Loucy (cell line): ENCODE measurements around the gene CCDC9.
"Not testable (repeated sequence)": the region's sequence is repeated elsewhere in the genome, so short reads cannot be mapped to it uniquely, and the experiment has no call there.

Experiments
- H2AFZ ChIP-seq: fragments of 200-600 bp; sonication (generic); 2 replicates; pipeline ENCODE4 v1.6.0; 2016; ENCODE audit warnings: antibody characterized with exemption, mild to moderate bottlenecking, low read length, moderate library complexity
- H3F3A ChIP-seq: fragments of 200-600 bp; 2 replicates; pipeline ENCODE4 v1.6.0; 2016; ENCODE audit warnings: antibody characterized with exemption, low read depth, mild to moderate bottlenecking
- H3K27me3 ChIP-seq: fragments of 200-600 bp; sonication (generic); 2 replicates; pipeline ENCODE4 v1.6.1; 2014; ENCODE audit warnings: low read length, mild to moderate bottlenecking; ENCODE audit not compliant: insufficient read depth, poor library complexity, severe bottlenecking
- H3K36me3 ChIP-seq: fragments of 200-600 bp; sonication (generic); 2 replicates; pipeline ENCODE4 v1.6.1; 2016; ENCODE audit warnings: low read length; ENCODE audit not compliant: insufficient read depth
- H3K4me1 ChIP-seq: fragments of 200-600 bp; sonication (generic); 2 replicates; pipeline ENCODE4 v1.5.1; 2014; ENCODE audit warnings: low read length, mild to moderate bottlenecking; ENCODE audit not compliant: insufficient read depth, poor library complexity, severe bottlenecking
- H3K4me2 ChIP-seq: fragments of 200-600 bp; sonication (generic); 2 replicates; pipeline ENCODE4 v1.6.0; 2014; ENCODE audit warnings: antibody characterized with exemption, low read length, low read depth, mild to moderate bottlenecking; ENCODE audit not compliant: poor library complexity, severe bottlenecking
- H3K4me3 ChIP-seq: fragments of 200-600 bp; sonication (generic); 2 replicates; pipeline ENCODE4 v1.5.1; 2014; ENCODE audit warnings: low read length, mild to moderate bottlenecking, mixed read lengths; ENCODE audit not compliant: poor library complexity, severe bottlenecking
- H3K79me2 ChIP-seq: fragments of 200-600 bp; sonication (generic); 2 replicates; pipeline ENCODE4 v1.6.1; 2014; ENCODE audit warnings: low read length; ENCODE audit not compliant: insufficient read depth
- H3K9ac ChIP-seq: fragments of 200-600 bp; sonication (generic); 2 replicates; pipeline ENCODE4 v1.6.0; 2014; ENCODE audit warnings: mild to moderate bottlenecking, low read depth, low read length, moderate library complexity; ENCODE audit not compliant: poor library complexity, severe bottlenecking
- H3K9me2 ChIP-seq: fragments of 200-600 bp; sonication (generic); replicated peaks from 2 replicates; pipeline ENCODE4 v1.6.1; 2016; ENCODE audit warnings: low read depth, low read length, mixed read lengths
- H3K9me3 ChIP-seq: fragments of 200-600 bp; sonication (generic); 2 replicates; pipeline ENCODE4 v1.6.1; 2014; ENCODE audit warnings: mild to moderate bottlenecking, antibody characterized with exemption, low read length, low read depth; ENCODE audit not compliant: insufficient read depth
- H4K20me1 ChIP-seq: fragments of 200-600 bp; sonication (generic); 2 replicates; pipeline ENCODE4 v1.6.0; 2014; ENCODE audit warnings: antibody characterized with exemption, low read length, mild to moderate bottlenecking; ENCODE audit not compliant: insufficient read depth, poor library complexity, severe bottlenecking
- EZH2phosphoT487 ChIP-seq: fragments of 200-600 bp; IDR thresholded peaks from 2 replicates; pipeline ENCODE4 v1.6.1; 2018; ENCODE audit warnings: antibody characterized with exemption, mild to moderate bottlenecking, moderate library complexity, borderline replicate concordance
- TF ChIP-seq, protein P1 (sequence below): fragments of 200-600 bp; sonication (generic); conservative IDR thresholded peaks from 2 replicates; pipeline ENCODE4 v1.5.1; 2014; ENCODE audit warnings: mild to moderate bottlenecking, antibody characterized with exemption, low read length

CCDC9 gene

DNA sequence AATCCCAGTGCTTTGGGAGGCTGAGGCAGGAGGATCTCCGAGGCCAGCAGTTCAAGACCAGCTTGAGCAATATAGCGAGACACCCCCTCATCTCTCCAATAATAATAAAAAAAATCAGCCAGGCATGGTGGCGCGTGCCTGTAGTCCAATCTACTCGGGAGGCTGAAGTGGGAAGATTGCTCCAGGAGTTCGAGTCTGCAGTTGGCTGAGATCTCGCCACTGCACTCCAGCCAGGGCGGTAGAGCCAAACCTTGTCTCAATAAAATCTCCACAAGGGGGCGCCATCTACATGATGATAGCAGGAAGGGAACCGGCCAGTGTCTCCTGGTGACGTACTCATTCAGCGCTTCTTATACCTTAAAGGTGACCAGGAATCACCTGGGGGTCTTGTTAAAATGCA, 39.7 kb downstream of the CCDC9 start:
- Histone ChIP-seq H3K79me2 (no peaks in the 10 kb centered on the region), H3K4me1 (peaks cover 9% of the 10 kb centered on the region), H3K9ac (no peak overlapping the region), H3K9me2 (no peaks in the 10 kb centered on the region), H3K9me3 (no peaks in the 10 kb centered on the region), H3K4me2 (no peak overlapping the region), H4K20me1 (no peaks in the 10 kb centered on the region), H3K36me3 (no peaks in the 10 kb centered on the region), H3K27me3 (no peaks in the 10 kb centered on the region), H3F3A (no peaks in the 10 kb centered on the region), H2AFZ (no peak overlapping the region), H3K4me3 (no peak overlapping the region)
- TF ChIP-seq, protein P1, sequence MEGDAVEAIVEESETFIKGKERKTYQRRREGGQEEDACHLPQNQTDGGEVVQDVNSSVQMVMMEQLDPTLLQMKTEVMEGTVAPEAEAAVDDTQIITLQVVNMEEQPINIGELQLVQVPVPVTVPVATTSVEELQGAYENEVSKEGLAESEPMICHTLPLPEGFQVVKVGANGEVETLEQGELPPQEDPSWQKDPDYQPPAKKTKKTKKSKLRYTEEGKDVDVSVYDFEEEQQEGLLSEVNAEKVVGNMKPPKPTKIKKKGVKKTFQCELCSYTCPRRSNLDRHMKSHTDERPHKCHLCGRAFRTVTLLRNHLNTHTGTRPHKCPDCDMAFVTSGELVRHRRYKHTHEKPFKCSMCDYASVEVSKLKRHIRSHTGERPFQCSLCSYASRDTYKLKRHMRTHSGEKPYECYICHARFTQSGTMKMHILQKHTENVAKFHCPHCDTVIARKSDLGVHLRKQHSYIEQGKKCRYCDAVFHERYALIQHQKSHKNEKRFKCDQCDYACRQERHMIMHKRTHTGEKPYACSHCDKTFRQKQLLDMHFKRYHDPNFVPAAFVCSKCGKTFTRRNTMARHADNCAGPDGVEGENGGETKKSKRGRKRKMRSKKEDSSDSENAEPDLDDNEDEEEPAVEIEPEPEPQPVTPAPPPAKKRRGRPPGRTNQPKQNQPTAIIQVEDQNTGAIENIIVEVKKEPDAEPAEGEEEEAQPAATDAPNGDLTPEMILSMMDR: peak; percentile 82
- no peak for TF ChIP-seq EZH2phosphoT487

DNA sequence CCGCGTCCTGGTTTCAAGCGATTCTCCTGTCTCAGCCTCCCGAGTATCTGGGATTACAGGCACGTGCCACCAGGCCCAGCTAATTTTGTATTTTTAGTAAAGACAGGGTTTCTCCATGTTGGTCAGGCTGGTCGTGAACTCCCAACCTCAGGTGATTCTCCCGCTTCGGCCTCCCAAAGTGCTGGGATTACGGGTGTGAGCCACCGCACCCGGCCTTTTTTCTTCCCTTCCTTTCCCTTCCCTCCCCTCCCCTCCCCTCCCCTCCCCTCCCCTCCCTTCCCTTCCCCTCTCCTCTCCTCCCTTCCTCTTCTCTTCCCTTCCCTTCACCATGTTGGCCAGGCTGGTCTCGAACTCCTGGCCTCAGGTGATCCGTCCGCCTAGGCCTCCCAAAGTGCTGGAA, 44.5 kb downstream of the CCDC9 start:
- H3K9me2 ChIP-seq, H3K4me3 ChIP-seq, H3K9ac ChIP-seq, H2AFZ ChIP-seq, H3K4me1 ChIP-seq, H4K20me1 ChIP-seq, H3K36me3 ChIP-seq, H3K27me3 ChIP-seq, H3K9me3 ChIP-seq, H3K4me2 ChIP-seq, H3K79me2 ChIP-seq, H3F3A ChIP-seq: not testable (repeated sequence)

DNA sequence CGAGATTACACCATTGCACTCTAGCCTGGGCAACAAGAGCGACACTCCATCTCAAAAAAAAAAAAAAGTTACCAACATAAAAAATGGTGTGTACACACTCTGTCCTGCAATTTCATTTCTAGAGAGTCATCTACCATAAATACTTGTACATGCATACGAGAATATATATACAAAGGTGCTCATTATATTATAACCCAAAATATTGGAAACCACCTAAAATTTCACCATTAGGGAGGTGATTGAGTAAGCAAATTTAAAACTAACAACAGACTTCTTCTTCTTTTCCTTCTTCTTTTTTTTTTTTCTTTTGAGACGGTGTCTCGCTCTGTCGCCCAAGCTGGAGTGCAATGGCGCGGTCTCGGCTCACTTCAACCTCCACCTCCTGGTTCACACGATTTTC, 45.9 kb downstream of the CCDC9 start:
- H3K79me2 ChIP-seq: no peaks in the 10 kb centered on the region
- no peaks in the 10 kb centered on the region for H3K9me3 ChIP-seq
- H4K20me1 ChIP-seq: no peaks in the 10 kb centered on the region
- no peaks in the 10 kb centered on the region for H3K36me3 ChIP-seq
- no peaks in the 10 kb centered on the region for H3K27me3 ChIP-seq
- no peaks in the 10 kb centered on the region for H3F3A ChIP-seq
- no peak overlapping the region for H3K9ac ChIP-seq
- no peak overlapping the region for H3K4me2 ChIP-seq
- TF ChIP-seq, protein P1: no peak
- no peak for TF ChIP-seq EZH2phosphoT487
- H3K4me3 ChIP-seq: no peak overlapping the region
- H3K4me1 ChIP-seq: peaks cover 9% of the 10 kb centered on the region
- no peaks in the 10 kb centered on the region for H3K9me2 ChIP-seq
- H2AFZ ChIP-seq: no peak overlapping the region

DNA sequence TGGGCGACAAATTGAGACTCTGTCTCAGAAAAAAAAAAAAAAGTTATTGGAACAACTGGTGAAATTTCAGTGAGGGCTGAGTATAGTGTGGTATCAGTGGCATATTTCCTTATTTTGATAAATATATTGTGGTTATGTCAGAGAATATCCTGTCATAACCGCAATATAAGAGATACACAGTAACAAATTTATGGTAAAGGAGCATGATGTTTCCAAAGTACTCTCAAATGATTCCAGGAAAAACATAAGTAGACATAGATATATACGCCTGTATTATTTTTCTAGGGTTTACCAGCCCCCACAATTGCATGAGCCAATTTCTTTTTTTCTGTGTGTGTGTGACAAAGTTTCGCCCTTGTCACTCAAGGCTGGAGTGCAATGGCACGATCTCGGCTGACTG, 47.6 kb downstream of the CCDC9 start:
- H4K20me1 ChIP-seq: no peaks in the 10 kb centered on the region
- no peaks in the 10 kb centered on the region for H3K79me2 ChIP-seq
- H2AFZ ChIP-seq: no peak overlapping the region
- H3K27me3 ChIP-seq: no peaks in the 10 kb centered on the region
- peaks cover 9% of the 10 kb centered on the region for H3K4me1 ChIP-seq
- H3F3A ChIP-seq: no peaks in the 10 kb centered on the region
- H3K36me3 ChIP-seq: no peaks in the 10 kb centered on the region
- H3K9me3 ChIP-seq: no peaks in the 10 kb centered on the region
- H3K9me2 ChIP-seq: no peaks in the 10 kb centered on the region
- no peak overlapping the region for H3K9ac ChIP-seq
- no peak overlapping the region for H3K4me3 ChIP-seq
- TF ChIP-seq, protein P1: no peak
- TF ChIP-seq EZH2phosphoT487: no peak
- H3K4me2 ChIP-seq: no peak overlapping the region
